Amniotic epithelial cell (primary cell): Measurements from ENCODE around the gene XAB2.

ENCODE experiments used
- DNase-seq: peaks from one replicate; pipeline ENCODE4 v3.0.0-alpha.2; 2010; ENCODE audit warnings: low read depth

The XAB2 gene

GRCh38 chr19:7629347-7630054 is at the start of gene XAB2, which contains the start of gene PET100:
TSS of gene XAB2 (minus strand) at chr19:7629545. CDS start at chr19:7629527, 18 bp downstream.
TSS of gene PET100 (plus strand) at chr19:7629793. CDS start at chr19:7629834, 41 bp downstream.
- peak; percentile 98 for DNase-seq

DNA sequence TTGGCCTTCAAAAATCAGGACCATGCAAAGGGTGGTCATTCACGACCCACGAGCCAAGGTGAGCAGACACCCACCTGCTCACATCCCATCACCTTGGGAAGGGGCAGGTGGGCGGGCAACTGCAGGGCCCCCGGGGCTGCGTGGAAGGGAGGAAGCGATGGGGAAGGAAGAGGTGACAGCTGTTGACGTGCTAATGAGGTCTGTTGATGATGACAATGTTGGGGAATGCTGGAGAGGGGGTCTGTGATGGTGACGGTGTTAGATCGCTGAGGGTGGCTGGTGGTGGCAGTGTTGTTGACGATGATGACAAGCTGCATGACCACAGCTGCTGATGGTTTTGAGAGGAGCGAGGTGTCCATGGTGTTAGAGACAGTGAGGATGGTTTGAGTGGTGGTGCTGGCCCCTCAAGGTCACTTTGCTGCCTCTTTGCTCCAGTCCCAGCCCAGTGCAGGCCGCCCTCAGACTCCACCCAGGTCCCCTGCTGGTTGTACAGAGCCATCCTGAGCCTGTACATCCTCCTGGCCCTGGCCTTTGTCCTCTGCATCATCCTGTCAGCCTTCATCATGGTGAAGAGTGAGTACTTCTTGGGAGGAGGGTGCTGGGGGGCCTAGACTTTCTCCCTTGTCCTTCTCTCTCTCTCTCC is 48.4 kb upstream of the XAB2 start:
- no peak for DNase-seq

DNA sequence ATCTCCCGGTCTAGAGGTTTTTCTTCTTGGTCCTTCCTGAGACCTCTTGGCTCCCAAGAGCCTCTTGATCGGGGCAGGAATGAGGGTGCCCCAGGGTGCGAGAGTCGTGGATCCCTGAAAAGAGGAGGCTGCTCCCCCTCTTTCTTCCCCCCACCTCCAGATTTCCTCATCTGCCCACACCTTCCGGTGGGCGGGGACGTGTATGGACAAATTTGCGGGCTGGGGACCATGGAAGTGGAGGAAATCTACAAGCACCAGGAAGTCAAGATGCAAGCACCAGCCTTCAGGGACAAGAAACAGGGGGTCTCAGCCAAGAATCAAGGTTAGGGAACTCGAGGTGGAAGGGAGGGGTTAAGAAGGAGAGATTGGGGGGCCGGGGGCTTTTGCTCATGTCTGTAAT is 47.5 kb upstream of the XAB2 start, which contains the start of gene MCEMP1:
Gene MCEMP1 (plus strand): TSS at position 237 of the 400 bp plus-strand sequence. CDS start 31 bp downstream, at position 268.
- no peak for DNase-seq

GRCh38 chr19:7676376-7676775 is 47.0 kb upstream of the XAB2 start:
- no peak for DNase-seq

GRCh38 chr19:7674010-7675005 is 45.0 kb upstream of the XAB2 start:
- peak; percentile 44 for DNase-seq

DNA sequence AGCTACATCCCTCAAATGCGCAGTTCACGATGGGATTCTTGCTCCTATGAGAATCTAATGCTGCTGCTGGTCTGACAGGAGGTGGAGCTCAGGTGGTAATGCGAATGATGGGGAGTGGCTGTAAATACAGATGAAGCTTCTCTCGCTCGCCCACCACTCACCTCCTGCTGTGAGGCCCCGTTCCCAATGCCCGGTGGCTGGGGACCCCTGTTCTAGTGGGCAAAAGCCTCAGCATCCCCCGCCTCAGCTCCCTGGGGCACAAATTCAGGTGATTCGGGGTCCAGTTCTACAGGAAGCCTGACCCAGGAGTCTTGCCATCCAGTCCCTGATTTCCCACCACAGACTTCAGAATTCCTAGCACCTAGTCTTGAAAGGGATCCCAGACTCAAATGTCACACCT is 43.2 kb upstream of the XAB2 start:
- no peak for DNase-seq

DNA sequence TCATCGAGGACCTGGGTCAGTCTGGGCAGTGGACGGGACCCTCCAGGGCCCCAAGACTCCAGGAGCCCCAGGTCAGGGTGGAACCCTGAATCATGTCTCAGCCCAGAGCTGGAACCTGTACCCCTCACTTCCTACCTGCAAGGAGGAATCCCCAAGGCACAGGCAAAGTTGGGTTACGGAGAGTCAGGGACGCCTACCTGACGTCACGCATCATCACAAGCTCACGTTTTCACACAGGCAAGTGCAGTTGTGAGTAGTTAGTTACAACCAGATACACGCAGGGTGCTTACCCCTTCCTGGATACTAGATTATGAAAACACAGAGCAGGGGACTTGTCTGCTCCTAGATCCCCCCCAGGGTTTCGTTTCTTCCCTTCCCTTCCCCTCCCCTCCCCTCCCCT is 41.4 kb upstream of the XAB2 start:
- DNase-seq, result no peak

DNA sequence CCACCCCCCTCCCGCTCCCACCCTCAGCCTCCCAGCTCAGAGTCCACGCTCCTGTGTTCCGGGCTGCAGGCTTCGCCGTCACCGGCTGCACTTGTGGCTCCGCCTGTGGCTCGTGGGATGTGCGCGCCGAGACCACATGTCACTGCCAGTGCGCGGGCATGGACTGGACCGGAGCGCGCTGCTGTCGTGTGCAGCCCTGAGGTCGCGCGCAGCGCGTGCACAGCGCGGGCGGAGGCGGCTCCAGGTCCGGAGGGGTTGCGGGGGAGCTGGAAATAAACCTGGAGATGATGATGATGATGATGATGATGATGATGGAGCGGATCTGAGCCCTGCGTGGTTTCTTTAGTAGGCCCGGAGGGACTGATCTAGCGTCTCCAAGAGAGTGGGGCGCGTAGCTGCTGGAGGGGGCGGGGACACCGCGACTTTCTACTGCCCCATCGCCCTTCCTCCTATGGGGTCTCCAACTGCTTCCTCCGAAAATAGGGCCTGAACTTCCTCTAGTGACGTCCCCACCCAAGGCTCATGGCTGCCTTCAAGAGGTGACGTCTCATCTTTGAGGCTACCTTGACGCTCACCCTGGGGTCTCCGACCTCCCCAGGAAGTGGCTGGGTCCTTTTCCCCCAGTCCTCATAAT is 40.9 kb upstream of the XAB2 start:
- no peak for DNase-seq

DNA sequence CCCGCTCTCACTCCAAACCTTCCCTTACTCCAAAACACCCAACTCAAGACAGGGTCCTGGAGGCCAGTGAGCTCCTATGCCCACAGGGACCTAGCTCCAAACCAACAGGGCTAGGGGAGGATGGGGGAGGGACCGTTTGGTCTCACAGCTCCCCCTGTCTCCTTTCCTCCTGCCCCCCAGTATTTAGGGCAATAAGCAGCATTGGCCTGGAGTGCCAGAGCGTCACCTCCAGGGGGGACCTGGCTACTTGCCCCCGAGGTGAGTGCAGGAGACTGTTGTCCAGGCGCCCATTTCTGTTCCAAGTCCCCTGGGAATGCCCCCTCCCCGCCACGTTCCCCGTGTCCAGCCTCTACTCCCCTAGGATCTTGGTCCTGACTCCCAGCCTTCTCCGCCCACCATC is 40.3 kb upstream of the XAB2 start:
- DNase-seq, result no peak

DNA sequence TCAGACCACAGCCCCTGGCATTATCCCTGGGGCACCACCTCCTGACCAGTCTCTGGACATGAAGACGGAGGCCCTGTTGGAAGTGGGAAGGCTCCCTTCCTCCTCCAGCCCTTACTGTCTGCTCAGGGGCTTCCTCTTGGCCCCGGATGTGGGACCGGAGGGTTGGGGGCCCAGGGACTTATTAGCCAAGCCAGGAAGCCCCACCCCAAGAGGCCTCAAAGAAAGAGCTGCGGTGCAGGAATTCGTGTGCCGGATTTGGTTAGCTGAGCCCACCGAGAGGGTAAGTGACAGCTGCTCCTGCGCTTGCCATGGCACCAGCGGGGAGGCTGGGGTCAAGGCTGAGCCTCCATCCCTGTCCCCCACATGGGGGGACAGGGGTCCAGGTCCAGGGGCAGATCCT is 39.5 kb upstream of the XAB2 start, which contains the start of gene RETN:
Gene RETN (plus strand): TSS at position 208 of the 400 bp plus-strand sequence. CDS start 278 bp downstream, outside the sequence.
- DNase-seq, result no peak

- no peak for DNase-seq
These were observed 35.7 kb upstream of the XAB2 start for GRCh38 chr19:7665076-7665475.

DNA sequence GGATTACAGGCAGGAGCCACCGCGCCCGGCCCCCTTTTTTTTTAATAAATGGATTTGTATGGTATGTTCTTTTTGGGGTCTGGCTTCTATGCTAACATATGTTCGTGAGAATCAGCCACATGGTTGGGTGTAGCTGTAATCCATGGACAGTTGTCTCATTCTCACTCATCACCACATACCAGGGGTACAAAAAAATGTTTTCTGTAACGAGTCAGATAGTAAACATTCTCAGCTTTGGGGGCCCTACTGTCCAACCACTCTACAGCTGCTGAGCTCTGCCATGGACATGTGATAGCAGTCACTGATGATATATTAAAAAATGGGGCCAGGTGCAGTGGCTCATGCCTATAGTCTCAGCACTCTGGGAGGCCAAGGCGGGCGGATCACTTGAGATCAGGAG is 34.4 kb upstream of the XAB2 start:
- no peak for DNase-seq

DNA sequence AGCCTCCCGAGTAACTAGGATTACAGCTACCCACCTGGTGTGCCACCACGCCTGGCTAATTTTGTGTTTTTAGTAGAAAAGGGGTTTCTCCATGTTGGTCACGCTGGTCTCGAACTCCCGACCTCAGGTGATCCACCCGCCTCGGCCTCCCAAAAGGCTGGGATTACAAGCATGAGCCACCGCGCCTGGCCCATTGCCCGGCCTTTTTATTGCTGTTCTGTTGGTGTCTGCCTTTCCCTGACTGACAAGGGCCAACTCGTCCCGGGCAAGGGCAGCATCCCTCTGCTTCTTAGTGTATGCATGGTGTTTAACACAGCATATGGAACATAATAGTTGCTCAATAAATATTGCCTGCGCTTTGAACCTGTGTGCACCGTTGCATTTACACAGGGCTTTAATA is 33.3 kb upstream of the XAB2 start:
- DNase-seq, result no peak

DNA sequence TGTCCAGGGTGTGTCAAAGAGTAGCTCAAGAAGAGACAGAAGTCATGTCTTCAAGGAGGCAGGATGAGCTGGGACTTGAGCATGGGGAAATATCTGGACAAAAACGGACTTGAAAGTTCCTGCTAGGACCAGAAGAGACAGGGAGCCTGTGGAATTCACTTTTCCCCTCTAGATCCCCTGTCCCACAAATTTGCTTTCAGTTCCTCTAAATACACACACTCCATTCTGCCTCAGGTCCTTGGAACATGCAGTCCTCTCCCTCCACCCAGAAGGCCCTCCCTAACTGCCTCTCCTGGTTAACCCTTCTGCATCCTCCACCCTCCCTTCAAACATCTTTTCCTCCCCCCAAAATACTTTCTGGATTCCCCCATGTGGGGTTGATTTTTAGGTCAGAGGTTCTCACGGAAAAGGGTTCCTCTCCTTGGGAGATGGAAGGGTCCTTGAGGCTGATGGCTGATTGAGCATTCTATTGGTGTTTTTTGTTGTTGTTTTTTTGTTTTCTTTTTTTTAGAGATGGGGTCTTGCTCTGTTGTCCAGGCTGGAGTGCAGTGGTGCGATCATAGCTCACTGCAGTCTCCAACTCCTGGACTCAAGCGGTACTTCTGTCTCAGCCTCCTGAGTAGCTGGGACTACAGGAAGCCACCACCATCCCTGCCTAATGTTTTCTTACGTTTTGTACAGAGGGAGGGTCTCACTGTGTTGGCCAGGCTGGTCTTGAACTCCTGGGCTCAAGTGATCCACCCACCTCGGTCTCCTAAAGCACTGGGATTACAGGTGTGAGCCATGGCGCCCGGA is 32.6 kb upstream of the XAB2 start:
- DNase-seq, result no peak

DNA sequence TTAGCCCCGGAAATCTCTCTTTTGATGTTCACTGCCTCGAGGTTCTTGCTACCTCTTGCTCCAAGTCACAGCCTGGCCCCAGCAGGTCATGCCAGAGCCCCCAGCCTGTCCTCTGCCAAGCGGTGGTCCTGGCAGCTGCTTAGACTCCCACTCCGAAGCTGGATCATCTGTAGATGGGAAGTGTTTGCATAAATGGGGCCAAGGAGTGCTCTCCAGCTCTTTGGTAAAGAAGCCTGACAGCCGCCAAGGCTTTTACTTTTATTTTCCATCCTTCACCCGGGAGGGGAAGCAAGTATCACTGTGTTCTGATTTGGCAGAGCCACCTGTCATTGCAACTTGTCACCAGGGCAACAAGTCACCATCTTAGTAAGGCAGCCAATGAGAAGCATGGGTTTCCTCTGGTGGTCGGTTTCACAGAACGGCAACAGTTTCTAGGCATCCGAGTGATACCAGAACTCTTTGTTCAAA is 28.9 kb upstream of the XAB2 start:
- DNase-seq, result no peak

DNA sequence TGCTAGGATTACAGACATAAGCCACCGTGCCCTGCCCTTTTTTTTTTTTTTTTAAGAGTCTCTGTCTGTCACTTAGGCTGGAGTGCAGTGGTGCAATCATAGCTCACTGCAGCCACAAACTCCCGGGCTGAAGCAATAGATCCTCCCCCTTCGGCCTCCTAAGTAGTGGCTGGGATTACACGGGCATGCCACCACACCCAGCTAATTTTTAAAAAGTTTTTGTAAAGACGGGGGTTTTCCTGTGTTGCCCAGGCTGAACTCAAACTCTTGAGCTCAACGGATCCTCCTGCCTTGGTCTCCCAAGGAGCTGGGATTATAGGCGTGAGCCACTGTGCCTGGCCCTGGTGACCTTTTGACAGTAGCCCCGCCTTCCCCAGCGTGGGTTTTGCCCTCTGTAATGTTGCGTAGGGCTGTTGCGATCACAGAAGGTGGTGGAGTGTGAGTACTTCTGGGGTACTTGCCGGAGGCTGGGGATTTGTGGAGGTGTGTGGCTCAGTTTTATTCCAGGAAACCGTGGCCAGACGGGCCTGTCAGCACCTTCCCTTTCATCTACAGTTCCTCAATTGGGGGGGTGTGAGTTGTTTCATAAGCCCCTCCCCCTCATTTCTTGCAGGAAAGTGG is 27.9 kb upstream of the XAB2 start:
- peak; percentile 49 for DNase-seq

GRCh38 chr19:7655581-7655980 is 26.2 kb upstream of the XAB2 start:
- DNase-seq, result no peak

DNA sequence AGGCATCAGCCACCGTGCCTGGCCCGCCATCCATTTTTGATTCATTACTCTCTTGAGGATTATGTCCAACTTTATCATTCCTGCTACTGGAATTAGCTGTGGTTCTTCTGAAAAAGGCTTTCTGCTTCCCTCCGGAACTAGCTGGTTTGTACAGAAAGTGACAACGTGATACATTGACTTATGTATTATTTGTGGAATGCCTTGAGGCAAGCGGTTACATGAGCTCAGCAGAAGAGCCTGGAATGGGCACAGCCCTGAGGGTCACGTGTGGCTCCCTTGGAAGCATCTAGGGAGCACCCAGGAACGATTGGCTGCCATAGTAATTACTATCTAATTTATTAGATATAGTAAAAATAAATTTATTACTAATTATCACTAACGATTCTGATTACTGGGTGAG is 25.1 kb upstream of the XAB2 start:
- DNase-seq, result peak; percentile 90

- peak; percentile 76 for DNase-seq
These were observed 22.8 kb upstream of the XAB2 start for GRCh38 chr19:7652061-7652641.

- DNase-seq, result no peak
These were observed 20.8 kb upstream of the XAB2 start for GRCh38 chr19:7650148-7650547.
